COLO829 (cell line): ENCODE data around the gene PLCB1.

ENCODE experiments used
- DNase-seq: peaks from one replicate; pipeline ENCODE4 v3.0.0; 2012; ENCODE audit warnings: low spot score

Gene PLCB1

GRCh38 chr20:8246716-8247115 is 114.7 kb downstream of the PLCB1 start:
- no peak for DNase-seq

- no peak for DNase-seq
Observed at GRCh38 chr20:8248051-8248450, 116.0 kb downstream of the PLCB1 start.

- no peak for DNase-seq
Observed at GRCh38 chr20:8249634-8250033, 117.6 kb downstream of the PLCB1 start.

- no peak for DNase-seq
Observed at GRCh38 chr20:8250539-8251200, 118.6 kb downstream of the PLCB1 start.

GRCh38 chr20:8251201-8251575 is 119.1 kb downstream of the PLCB1 start:
- no peak for DNase-seq

- no peak for DNase-seq
Observed at GRCh38 chr20:8254911-8255582, 123.0 kb downstream of the PLCB1 start.

GRCh38 chr20:8255945-8256632 is 124.0 kb downstream of the PLCB1 start:
- no peak for DNase-seq

- DNase-seq: no peak
Observed at GRCh38 chr20:8260837-8261251, 128.8 kb downstream of the PLCB1 start.

- DNase-seq: no peak
Observed at GRCh38 chr20:8262721-8263120, 130.7 kb downstream of the PLCB1 start.

GRCh38 chr20:8265588-8265987 is 133.5 kb downstream of the PLCB1 start:
- no peak for DNase-seq

- DNase-seq: no peak
Observed at GRCh38 chr20:8267009-8267408, 134.9 kb downstream of the PLCB1 start.

- no peak for DNase-seq
Observed at GRCh38 chr20:8271727-8272126, 139.7 kb downstream of the PLCB1 start.

GRCh38 chr20:8272766-8273165 is 140.7 kb downstream of the PLCB1 start:
- DNase-seq: no peak

- no peak for DNase-seq
Observed at GRCh38 chr20:8284902-8285301, 152.8 kb downstream of the PLCB1 start.

- no peak for DNase-seq
Observed at GRCh38 chr20:8287340-8287739, 155.3 kb downstream of the PLCB1 start.

- DNase-seq: no peak
Observed at GRCh38 chr20:8291200-8291599, 159.1 kb downstream of the PLCB1 start.

- no peak for DNase-seq
Observed at GRCh38 chr20:8291873-8292272, 159.8 kb downstream of the PLCB1 start.

- no peak for DNase-seq
Observed at GRCh38 chr20:8292793-8293192, 160.7 kb downstream of the PLCB1 start.

GRCh38 chr20:8293750-8294149 is 161.7 kb downstream of the PLCB1 start:
- DNase-seq: peak; percentile 69

- no peak for DNase-seq
Observed at GRCh38 chr20:8296536-8296935, 164.5 kb downstream of the PLCB1 start.

GRCh38 chr20:8298426-8299043 is 166.5 kb downstream of the PLCB1 start:
- no peak for DNase-seq

- no peak for DNase-seq
Observed at GRCh38 chr20:8299921-8300320, 167.9 kb downstream of the PLCB1 start.

- DNase-seq: no peak
Observed at GRCh38 chr20:8301655-8302054, 169.6 kb downstream of the PLCB1 start.
